ENCODE results near the gene COLEC12.
"Not testable (repeated sequence)": the region's sequence is repeated elsewhere in the genome, so short reads cannot be mapped to it uniquely, and the experiment has no call there.

Gene COLEC12

DNA sequence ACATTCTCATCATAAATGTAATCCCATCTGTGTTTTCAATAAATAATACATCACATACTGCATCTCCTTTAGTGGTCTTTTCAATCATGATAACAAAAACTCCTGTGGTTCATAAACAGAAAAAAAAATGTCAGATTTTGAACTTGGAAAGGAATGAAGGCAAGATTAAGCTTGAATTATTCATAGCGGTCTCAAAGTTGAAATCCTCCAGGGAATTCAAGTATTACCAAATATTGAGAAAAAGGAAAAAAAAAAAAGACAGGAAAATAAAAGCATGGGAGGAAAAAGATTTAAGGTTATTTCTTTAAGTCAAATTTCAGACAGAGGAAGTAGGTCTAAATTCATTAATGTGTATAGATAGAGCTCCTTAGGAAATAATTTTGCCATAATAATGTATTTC, 92.1 kb downstream of the COLEC12 start:
- no peak overlapping the region for H3K4me3 ChIP-seq (ENCODE audit: control insufficient read depth, low read depth, low read length)
- TF ChIP-seq, protein P1, sequence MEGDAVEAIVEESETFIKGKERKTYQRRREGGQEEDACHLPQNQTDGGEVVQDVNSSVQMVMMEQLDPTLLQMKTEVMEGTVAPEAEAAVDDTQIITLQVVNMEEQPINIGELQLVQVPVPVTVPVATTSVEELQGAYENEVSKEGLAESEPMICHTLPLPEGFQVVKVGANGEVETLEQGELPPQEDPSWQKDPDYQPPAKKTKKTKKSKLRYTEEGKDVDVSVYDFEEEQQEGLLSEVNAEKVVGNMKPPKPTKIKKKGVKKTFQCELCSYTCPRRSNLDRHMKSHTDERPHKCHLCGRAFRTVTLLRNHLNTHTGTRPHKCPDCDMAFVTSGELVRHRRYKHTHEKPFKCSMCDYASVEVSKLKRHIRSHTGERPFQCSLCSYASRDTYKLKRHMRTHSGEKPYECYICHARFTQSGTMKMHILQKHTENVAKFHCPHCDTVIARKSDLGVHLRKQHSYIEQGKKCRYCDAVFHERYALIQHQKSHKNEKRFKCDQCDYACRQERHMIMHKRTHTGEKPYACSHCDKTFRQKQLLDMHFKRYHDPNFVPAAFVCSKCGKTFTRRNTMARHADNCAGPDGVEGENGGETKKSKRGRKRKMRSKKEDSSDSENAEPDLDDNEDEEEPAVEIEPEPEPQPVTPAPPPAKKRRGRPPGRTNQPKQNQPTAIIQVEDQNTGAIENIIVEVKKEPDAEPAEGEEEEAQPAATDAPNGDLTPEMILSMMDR (conservative IDR thresholded peaks at IDR 0.05; ENCODE audit: control insufficient read depth, insufficient read depth, low read depth, low read length), result no peak
- DNase-seq (ENCODE audit: low read depth), result peak; percentile 68

DNA sequence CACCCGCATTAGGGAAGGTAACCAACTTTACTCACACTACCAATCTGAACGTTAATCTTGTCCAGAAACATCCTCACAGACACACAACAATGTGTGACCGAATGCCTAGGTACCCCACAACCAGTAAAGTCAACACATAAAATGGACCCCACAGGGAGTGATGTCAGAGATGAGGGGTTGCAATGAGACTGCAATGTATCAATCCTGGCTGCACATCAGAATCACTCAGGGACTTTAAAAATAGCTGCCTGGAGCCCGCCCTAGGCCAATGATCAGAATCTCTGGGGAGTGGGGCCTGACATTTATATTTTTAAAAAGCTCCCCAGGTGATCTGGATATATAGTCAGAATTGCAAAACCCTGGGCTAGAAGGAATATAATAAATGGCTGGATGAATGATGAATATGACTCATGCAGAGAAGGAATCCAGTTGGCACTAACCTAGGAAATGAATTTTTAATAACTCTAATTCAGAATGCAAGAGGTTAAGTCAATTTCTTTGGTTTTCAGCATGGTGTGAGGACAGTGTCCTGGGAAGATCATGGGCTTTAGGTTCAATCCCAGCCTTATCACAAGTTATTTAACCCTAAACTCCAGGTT, 92.8 kb downstream of the COLEC12 start:
- no peak overlapping the region for H3K4me3 ChIP-seq (ENCODE audit: control insufficient read depth, low read depth, low read length)
- TF ChIP-seq, protein P1 (conservative IDR thresholded peaks at IDR 0.05; ENCODE audit: control insufficient read depth, insufficient read depth, low read depth, low read length), result no peak
- DNase-seq (ENCODE audit: low read depth), result no peak

DNA sequence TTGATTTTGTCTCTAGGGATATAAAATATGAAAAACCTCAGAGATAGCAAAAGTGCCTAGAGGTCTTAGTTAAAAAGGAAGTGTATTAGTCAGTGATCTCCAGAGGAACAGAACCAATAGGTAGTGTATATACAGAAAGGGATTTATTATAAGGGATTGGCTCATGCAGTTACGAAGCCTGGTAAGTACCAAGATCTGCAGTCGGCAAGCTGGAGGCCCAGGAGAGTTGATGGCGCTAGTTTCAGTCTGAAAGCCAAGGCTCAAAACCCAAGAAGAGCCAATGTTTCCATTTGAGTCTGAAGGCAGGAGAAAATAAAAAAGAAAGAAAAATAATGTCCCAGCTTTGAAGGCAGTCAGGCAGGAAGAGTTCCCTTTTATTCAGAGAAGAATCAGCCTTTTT, 93.3 kb downstream of the COLEC12 start:
- TF ChIP-seq, protein P1 (conservative IDR thresholded peaks at IDR 0.05; ENCODE audit: control insufficient read depth, insufficient read depth, low read depth, low read length), result no peak
- H3K4me3 ChIP-seq (ENCODE audit: control insufficient read depth, low read depth, low read length), result no peak overlapping the region
- no peak for DNase-seq (ENCODE audit: low read depth)

DNA sequence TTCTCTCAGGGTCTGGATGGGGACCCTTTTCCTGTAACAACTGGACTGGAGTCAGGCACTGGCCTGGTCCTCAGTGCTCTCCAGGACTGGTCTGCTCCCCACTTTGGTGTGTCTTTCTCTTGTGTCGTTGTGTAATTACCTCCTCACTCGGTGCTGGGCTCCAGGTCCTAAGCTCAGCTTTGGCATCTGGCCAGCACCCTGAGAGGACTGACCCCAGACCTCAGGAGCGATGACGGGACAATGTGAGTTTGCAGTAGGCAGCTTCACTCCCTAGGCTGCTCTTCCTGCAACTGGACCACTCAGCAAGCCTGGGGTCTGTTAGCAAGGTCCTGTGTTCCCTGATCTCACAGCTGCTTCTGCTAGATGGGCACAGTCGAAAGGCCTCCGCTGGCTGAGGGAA, 93.8 kb downstream of the COLEC12 start:
- no peak overlapping the region for H3K4me3 ChIP-seq (ENCODE audit: control insufficient read depth, low read depth, low read length)
- no peak for DNase-seq (ENCODE audit: low read depth)
- TF ChIP-seq, protein P1 (conservative IDR thresholded peaks at IDR 0.05; ENCODE audit: control insufficient read depth, insufficient read depth, low read depth, low read length), result no peak

DNA sequence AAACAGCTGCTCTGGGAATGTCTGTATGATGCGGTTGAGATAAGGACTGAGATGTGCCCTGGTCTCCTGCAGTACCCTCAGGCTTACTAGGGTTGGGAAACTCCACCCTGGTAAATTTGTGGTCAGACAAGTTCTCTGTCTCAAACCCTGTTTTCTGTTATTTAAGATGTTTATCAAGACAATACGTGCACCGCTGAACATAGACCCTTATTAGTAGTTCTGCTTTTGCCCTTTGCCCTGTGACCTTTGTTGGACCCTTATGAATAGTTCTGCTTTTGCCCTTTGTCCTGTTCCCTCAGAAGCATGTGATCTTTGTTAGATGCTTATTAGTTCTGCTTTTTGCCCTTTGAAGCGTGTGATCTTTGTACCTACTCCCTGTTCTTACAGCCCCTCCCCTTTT, 95.5 kb downstream of the COLEC12 start:
- H3K4me3 ChIP-seq (ENCODE audit: control insufficient read depth, low read depth, low read length); DNase-seq (ENCODE audit: low read depth): not testable (repeated sequence)

DNA sequence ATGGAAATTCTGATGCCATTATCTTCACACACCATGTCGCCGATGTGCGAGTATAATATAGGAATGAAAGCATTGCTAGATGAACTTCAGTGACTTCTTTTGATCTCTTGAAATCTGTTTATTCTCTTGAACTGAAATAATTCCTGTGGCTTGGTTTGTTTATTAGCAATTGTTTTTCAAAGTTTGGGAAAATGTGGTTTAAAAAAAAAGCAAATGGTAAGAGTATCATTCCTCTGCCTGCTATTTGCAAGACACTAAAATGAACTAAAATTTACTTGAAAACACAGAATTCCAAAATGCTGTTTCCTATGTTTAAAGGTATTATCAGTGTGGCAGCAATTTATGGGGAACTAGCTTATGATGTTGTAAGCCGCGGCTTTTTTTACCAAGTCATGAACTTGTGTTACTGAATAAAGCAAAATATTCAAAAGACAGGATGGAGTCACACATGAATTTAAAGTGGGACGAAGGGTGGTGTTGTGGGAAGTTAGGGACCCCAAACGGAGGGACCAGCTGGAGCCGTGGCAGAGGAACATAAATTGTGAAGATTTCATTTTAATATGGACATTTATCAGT, 96.4 kb downstream of the COLEC12 start:
- H3K4me3 ChIP-seq (ENCODE audit: control insufficient read depth, low read depth, low read length), result no peak overlapping the region
- no peak for DNase-seq (ENCODE audit: low read depth)
- TF ChIP-seq, protein P1 (conservative IDR thresholded peaks at IDR 0.05; ENCODE audit: control insufficient read depth, insufficient read depth, low read depth, low read length), result no peak

DNA sequence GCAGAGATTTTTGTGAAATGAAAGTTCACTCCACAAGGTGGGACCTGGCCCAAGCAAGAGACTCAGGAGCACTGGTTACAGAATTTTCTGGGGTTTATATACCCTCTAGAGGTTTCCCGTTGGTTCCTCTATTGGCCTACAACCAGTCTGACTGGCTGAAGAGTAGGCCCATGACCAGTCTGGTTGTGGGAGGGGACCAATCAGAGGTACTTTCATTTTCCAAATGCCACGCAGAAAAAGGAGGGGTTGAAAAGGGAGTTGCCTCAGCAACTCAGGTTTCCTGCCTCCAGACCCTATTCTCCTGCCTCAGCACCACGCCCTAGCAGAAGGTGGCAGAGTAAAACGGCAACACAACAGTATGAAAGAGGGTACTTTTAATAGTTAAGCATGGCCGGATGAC, 98.4 kb downstream of the COLEC12 start:
- TF ChIP-seq, protein P1 (conservative IDR thresholded peaks at IDR 0.05; ENCODE audit: control insufficient read depth, insufficient read depth, low read depth, low read length), result no peak
- H3K4me3 ChIP-seq (ENCODE audit: control insufficient read depth, low read depth, low read length), result no peak overlapping the region
- DNase-seq (ENCODE audit: low read depth), result no peak

All from fibroblast of mammary gland (primary cell).